IPS DF 19.7 (cell line): ENCODE data around the gene APOC1.
"Not testable (repeated sequence)": the region's sequence is repeated elsewhere in the genome, so short reads cannot be mapped to it uniquely, and the experiment has no call there.

ENCODE experiments used
- DNase-seq: peaks from one replicate; pipeline ENCODE4 v3.0.0-alpha.2; 2013; ENCODE audit warnings: low read depth, low spot score

APOC1 gene

DNA sequence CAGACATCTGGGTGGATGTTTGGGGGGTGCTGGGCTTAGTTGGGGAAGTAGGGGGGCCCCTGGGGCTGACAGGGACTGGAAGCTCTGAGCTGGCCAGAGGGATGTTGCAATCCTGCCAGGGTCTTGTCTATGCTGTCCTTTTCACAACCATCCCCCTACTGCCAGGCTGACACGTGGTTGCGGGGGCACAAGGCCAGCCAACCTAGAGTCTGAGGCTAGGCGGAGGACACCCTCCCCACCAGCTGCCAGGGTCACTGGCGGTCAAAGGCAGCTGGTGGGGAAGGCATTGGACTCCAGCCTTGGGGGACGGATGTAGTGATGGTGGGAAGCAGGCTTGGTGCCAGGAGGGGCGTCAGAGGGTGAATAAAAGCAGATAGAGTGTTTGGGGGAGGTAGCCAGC lies 1.6 kb upstream of the APOC1 start:
- DNase-seq = no peak

DNA sequence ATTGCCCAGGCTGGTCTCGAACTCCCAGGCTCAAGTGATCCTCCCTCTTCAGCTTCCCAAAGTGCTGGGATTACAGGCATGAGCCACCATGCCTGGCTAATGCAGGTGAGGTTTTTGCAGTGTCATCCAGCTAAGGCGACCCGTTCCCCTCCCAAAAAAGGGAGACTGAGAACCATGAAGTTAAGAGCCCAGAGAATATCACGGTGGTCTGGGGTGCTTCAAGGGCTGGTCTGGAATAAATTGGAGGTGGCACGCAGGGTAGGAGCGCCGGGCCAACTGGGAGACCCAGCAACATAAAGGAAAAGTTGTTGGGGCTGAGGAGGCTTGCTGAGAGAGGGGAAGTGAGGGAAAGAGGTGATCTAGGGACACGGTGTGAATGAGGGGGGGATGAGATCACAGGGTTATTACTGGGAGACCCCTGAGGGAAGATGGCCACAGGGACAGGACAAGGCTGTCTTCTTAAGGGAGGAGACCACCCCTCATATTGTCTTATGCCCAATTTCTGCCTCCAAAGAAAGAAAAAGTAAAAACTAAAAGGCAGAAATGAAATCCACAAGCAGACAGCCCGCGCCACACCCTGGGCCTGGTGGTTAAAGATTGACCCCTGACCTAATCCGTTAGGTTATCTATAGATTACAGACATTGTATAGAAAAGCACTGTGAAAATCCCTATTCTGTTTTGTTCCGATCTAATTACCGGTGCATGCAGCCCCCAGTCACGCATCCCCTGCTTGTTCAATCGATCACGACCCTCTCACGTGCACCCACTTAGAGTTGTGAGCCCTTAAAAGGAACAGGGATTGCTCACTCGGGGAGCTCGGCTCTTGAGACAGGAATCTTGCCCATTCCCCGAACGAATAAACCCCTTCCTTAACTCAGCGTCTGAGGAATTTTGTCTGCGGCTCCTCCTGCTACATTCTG lies 636 bp upstream of the APOC1 start:
- DNase-seq = not testable (repeated sequence)

DNA sequence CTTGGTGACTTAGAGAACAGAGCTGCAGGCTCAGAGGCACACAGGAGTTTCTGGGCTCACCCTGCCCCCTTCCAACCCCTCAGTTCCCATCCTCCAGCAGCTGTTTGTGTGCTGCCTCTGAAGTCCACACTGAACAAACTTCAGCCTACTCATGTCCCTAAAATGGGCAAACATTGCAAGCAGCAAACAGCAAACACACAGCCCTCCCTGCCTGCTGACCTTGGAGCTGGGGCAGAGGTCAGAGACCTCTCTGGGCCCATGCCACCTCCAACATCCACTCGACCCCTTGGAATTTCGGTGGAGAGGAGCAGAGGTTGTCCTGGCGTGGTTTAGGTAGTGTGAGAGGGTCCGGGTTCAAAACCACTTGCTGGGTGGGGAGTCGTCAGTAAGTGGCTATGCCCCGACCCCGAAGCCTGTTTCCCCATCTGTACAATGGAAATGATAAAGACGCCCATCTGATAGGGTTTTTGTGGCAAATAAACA lies 9.9 kb downstream of the APOC1 start:
- no peak for DNase-seq

GRCh38 chr19:44925114-44925891 lies 10.9 kb downstream of the APOC1 start:
- DNase-seq = no peak

- not testable (repeated sequence) for DNase-seq
These were observed 12.1 kb downstream of the APOC1 start for GRCh38 chr19:44926245-44927077.

GRCh38 chr19:44927746-44928145 lies 13.3 kb downstream of the APOC1 start:
- DNase-seq = no peak

DNA sequence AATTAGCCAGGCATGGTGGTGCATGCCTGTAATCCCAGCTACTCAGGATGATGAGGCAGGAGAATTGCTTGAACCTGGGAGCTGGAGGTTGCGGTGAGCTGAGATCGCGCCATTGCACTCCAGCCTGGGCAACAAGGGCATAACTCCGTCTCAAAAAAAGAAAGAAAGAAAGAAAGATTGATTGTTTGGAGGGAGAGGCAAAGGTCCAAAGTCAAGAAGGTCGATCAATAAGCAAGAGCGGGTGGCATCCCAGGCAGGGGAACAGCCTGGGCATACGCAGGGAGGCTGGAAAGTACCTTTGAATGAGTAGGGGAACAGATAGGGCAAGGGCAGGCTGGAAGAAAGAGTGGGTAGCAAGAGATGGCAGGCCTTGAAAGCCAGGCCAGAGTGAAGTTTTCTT lies 15.7 kb downstream of the APOC1 start:
- no peak for DNase-seq

GRCh38 chr19:44931541-44931940 lies 17.1 kb downstream of the APOC1 start:
- DNase-seq = no peak

DNA sequence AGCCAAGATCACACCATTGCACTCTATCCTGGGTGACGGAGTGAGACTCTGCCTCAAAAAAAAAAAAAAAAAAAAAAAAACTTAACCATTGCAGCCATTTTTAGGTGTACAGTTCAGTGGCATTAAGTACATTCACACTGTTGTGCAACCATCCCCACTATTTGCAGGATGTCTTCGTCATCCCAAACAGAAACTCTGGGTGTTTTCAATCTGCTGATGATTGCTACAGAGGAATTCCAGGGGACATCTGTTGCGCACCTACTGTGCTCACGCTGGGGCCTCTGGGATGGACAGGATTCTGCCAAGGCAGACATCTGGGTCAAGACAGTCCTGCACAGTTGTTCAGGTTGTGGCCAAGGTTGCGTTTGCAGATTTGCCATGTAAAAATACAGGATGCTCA lies 25.3 kb downstream of the APOC1 start:
- DNase-seq = no peak

- no peak for DNase-seq
These were observed 27.7 kb downstream of the APOC1 start, which contains the start of gene APOC4 for GRCh38 chr19:44942067-44942571. APOC4 (plus strand) TSS chr19:44942237; CDS start chr19:44942278, 41 bp downstream.

DNA sequence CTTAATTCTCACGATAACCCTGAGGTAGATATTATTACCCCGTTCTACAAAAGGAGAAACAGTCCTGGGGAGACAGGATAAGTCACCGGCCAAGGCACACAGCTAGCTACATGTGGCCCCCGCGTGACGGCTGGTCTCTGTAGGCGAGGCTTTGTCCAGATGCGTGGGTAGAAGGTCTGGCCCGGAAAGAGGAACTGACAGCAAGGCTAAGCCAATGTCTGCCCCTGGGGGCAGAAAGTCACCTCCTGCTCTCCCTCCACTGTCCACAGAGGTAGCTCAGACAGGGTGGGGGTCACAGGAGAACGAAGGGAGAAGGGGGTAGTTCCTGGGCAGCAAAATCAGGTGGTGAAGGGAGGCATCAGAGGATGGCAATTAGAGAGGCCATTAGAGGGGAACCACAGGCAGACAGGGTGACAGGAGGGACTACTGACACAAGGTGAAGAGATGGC lies 29.4 kb downstream of the APOC1 start:
- DNase-seq = no peak

DNA sequence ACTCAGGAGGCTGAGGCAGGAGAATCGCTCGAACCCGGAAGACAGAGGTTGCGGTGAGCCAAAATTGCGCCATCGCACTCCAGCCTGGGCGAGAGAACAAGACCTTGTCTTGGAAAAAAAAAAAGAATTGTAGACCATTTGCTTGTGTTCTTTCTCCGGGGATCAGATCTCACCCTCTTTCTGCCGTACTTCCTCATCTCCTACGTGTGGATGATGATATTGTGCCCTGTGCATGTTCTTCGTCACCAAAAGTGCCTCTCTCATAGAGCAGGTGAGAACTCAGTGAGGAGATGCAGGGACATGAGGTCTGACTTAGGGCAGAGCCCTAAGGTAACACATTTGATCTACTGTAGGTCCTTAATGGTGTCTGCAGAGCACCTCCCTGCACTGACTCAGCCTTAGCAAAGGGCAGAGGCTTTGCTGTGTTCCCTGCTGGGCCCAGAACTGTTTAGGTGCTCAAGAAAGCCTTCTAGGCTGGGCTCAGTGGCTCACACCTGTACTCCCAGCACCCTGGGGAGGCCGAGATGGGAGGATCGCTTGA lies 32.7 kb downstream of the APOC1 start:
- no peak for DNase-seq

GRCh38 chr19:44948237-44948636 lies 33.8 kb downstream of the APOC1 start:
- DNase-seq = no peak

- no peak for DNase-seq
These were observed 34.5 kb downstream of the APOC1 start for GRCh38 chr19:44948763-44949374.

DNA sequence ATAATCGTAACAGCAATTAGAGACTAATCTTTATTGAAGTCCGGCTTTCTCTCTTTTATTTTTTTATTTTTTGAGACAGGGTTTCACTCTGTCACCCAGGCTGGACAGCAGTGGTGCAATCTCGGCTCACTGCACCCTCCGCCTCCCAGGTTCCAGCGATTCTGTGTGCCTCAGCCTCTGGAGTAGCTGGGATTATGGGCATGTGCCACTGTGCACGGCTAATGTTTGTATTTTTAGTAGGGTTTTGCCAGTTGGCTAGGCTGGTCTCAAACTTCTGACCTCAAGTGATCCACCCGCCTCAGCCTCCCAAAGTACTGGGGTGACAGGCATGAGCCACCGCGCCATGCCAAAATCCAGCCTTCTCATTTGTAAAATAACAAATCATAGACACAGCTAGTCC lies 35.1 kb downstream of the APOC1 start:
- no peak for DNase-seq

- DNase-seq = no peak
These were observed 37.1 kb downstream of the APOC1 start for GRCh38 chr19:44951179-44952159.

- no peak for DNase-seq
These were observed 39.9 kb downstream of the APOC1 start for GRCh38 chr19:44954278-44954648.

DNA sequence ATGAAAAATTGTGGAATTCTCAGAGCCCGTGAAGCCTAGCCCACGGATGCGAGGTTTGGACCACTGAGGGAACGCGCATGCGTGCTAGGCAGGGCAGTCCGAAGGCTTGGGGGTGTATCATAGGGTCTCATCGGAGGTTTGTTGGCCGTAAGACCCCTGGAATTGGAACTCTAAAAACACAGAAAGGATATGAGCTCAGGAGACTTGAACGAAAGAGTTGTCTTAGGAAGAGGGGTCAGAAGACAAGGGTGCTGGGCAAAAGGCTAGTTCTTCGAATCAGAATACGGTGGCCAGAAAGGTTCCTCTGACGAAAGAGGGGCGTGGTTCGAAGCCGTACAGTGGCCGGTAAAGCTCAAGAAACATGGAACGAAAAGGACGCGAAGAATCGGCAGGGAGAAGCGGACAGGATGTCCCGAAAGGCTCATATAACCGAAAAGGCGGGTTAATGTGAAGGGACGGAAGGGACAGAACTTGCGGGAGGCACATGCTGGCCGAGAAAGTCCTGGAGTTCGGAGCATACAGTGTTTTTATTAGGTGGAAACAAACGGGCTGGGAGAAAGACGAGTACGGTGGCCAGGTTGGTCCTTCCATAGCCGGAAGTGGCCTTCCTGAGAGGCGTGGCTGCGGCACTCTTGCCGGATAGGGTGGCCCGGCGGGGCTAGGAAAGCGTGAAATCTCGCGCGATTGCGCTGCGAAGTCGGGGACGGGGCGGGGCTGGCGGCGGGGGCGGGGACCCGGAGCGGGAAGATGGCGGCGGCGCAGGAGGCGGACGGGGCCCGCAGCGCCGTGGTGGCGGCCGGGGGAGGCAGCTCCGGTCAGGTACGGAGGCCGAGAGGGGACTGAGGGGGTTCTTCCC lies 40.5 kb downstream of the APOC1 start, which contains the start of gene CLPTM1:
Gene CLPTM1 (plus strand): TSS at position 732 of the 856 bp plus-strand sequence. CDS start 16 bp downstream, at position 748.
- peak; percentile 83 for DNase-seq
